ENCODE measurements around the gene BACH2.

The BACH2 gene

DNA sequence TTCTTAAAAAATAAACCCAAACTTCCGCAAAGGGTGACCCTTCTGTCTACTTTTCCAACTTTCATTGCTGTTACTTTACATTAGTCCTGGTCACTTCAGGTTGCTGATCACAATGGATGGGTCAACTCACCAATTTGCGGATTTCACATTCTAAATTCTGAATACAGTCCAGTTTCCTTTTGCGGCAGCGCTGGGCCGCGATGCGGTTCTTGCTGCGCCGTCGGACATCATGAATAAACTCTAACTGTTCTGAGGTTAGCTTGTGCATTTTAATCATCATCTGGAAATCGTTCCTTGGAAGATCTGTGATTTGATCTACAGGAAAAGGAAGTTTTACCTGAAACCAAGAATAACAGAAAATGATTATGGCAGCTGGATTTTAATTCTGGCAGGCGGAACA lies 358.6 kb downstream of the BACH2 start:
- Histone ChIP-seq H3K4me1 (ENCODE audit: control insufficient read depth, insufficient read depth, low read depth, low read length) (no peaks in the 10 kb centered on the region), H2BK120ac (ENCODE audit: low read depth, low read length) (no peak overlapping the region), H3K9me3 (ENCODE audit: control insufficient read depth, low read length) (no peaks in the 10 kb centered on the region), H2BK12ac (ENCODE audit: low read length in 2 of 2) (no peak overlapping the region), H4K91ac (ENCODE audit: low read length) (no peak overlapping the region), H3K4ac (ENCODE audit: low read depth in 1 of 2, low read length in 2 of 2) (no peak overlapping the region), H3K4me2 (ENCODE audit: low read length, poor library complexity, severe bottlenecking) (no peak overlapping the region), H3K27me3 (ENCODE audit: control insufficient read depth in 1 of 2, insufficient read depth in 1 of 2, low read length in 2 of 2) (peaks cover 4 to 7% of the 10 kb centered on the region in 2 experiments), H3K18ac (ENCODE audit: low read depth in 1 of 2, low read length in 2 of 2) (no peak overlapping the region), H2AFZ (ENCODE audit: low read depth, low read length) (no peak overlapping the region), H3K4me3 (ENCODE audit: insufficient read depth in 1 of 2, low read depth in 1 of 2, low read length in 2 of 2) (no peak overlapping the region), H3K79me1 (replicated peaks; ENCODE audit: low read length, poor library complexity, severe bottlenecking) (no peaks in the 10 kb centered on the region), H3K23ac (ENCODE audit: low read length in 2 of 2) (no peak overlapping the region), H2BK5ac (ENCODE audit: low read depth, low read length, poor library complexity, severe bottlenecking) (no peak overlapping the region), H3K9ac (ENCODE audit: low read length) (no peak overlapping the region), H2BK15ac (ENCODE audit: low read depth, poor library complexity, severe bottlenecking) (no peak overlapping the region), H4K8ac (ENCODE audit: low read length) (no peak overlapping the region), H3K14ac (ENCODE audit: low read length in 2 of 2) (no peak overlapping the region), H2AK5ac (ENCODE audit: low read length, severe bottlenecking) (no peak overlapping the region), H3K27ac (ENCODE audit: low read length, poor library complexity, severe bottlenecking) (no peak overlapping the region), H3K36me3 (ENCODE audit: control insufficient read depth in 1 of 2, insufficient read depth in 2 of 2, low read depth in 1 of 2, low read length in 2 of 2) (no peaks in the 10 kb centered on the region)
- WGBS: 94% methylated on average over 11 of the region's 12 CpGs
- DNase-seq: no peak

DNA sequence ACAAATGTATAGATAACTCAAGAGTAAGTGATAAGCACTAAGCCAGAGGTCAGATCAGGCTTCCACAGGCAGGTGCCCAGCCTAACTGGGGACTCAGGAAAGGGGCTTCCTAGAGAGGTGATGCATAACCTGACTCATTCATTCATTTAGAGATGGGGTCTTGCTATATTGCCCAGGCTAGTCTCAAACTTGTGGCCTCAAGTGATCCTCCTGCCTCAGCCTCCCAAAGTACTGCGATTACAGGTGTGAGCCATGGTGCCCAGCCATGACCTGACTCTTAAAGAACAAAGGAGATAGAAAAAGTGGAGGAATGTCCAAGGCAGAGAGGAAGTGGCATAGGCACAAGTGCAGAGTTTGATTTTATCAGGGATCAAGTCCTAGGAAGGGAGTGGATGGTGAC lies 360.5 kb downstream of the BACH2 start:
- Histone ChIP-seq H2BK120ac (ENCODE audit: low read depth, low read length) (no peak overlapping the region), H3K36me3 (ENCODE audit: control insufficient read depth in 1 of 2, insufficient read depth in 2 of 2, low read depth in 1 of 2, low read length in 2 of 2) (peaks cover 0 to 3% of the 10 kb centered on the region in 2 experiments), H3K4ac (ENCODE audit: low read depth in 1 of 2, low read length in 2 of 2) (no peak overlapping the region), H3K4me2 (ENCODE audit: low read length, poor library complexity, severe bottlenecking) (no peak overlapping the region), H2BK12ac (ENCODE audit: low read length in 2 of 2) (no peak overlapping the region), H4K91ac (ENCODE audit: low read length) (no peak overlapping the region), H3K18ac (ENCODE audit: low read depth in 1 of 2, low read length in 2 of 2) (no peak overlapping the region), H3K9me3 (ENCODE audit: control insufficient read depth, low read length) (no peaks in the 10 kb centered on the region), H4K8ac (ENCODE audit: low read length) (no peak overlapping the region), H3K4me1 (ENCODE audit: control insufficient read depth, insufficient read depth, low read depth, low read length) (no peaks in the 10 kb centered on the region), H3K14ac (ENCODE audit: low read length in 2 of 2) (no peak overlapping the region), H2BK5ac (ENCODE audit: low read depth, low read length, poor library complexity, severe bottlenecking) (no peak overlapping the region), H2AK5ac (ENCODE audit: low read length, severe bottlenecking) (no peak overlapping the region), H3K79me1 (replicated peaks; ENCODE audit: low read length, poor library complexity, severe bottlenecking) (no peaks in the 10 kb centered on the region), H3K23ac (ENCODE audit: low read length in 2 of 2) (no peak overlapping the region), H3K27me3 (ENCODE audit: control insufficient read depth in 1 of 2, insufficient read depth in 1 of 2, low read length in 2 of 2) (peaks cover 0 to 7% of the 10 kb centered on the region in 2 experiments), H2AFZ (ENCODE audit: low read depth, low read length) (no peak overlapping the region), H3K27ac (ENCODE audit: low read length, poor library complexity, severe bottlenecking) (no peak overlapping the region), H2BK15ac (ENCODE audit: low read depth, poor library complexity, severe bottlenecking) (no peak overlapping the region), H3K9ac (ENCODE audit: low read length) (no peak overlapping the region), H3K4me3 (ENCODE audit: insufficient read depth in 1 of 2, low read depth in 1 of 2, low read length in 2 of 2) (no peak overlapping the region)
- no peak for DNase-seq
- 91% methylated on average over 1 of the region's 1 CpG for WGBS

DNA sequence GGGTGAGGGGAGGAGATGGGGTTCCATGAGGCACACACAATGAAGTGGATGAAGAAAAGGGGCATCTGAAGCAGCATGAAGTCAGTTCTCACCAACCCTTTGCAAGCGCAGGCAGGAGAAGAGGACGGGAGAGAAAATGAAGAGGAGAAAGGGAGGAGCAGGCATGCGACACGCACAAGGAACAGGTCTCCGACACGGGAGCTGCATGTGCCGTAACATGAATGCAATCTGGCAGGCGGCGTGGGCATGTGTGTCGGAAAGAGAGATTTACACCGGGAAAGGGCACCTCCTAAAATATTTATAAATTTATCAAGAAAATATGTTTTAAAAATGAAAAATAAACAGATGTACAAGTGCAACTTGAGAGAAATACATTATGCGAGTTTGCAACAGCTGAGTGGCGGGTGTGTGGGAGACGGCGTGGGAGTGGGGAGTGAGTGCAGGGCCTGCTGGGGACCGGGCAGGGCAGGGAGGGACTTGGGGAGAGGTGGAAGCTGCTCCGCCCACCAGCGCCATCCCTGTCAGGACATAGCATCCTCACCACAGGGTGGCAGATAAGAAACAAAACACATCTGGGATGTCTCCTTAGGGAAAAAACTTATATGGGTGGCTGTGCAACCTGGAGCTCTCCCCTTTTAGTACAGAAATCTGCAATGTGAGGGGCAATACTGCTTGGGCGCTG lies 361.8 kb downstream of the BACH2 start:
- Histone ChIP-seq H3K27ac (ENCODE audit: low read length, poor library complexity, severe bottlenecking) (no peak overlapping the region), H2AK5ac (ENCODE audit: low read length, severe bottlenecking) (no peak overlapping the region), H3K18ac (ENCODE audit: low read depth in 1 of 2, low read length in 2 of 2) (no peak overlapping the region), H3K4me1 (ENCODE audit: control insufficient read depth, insufficient read depth, low read depth, low read length) (no peaks in the 10 kb centered on the region), H2BK15ac (ENCODE audit: low read depth, poor library complexity, severe bottlenecking) (no peak overlapping the region), H4K8ac (ENCODE audit: low read length) (no peak overlapping the region), H4K91ac (ENCODE audit: low read length) (no peak overlapping the region), H3K9ac (ENCODE audit: low read length) (no peak overlapping the region), H3K4ac (ENCODE audit: low read depth in 1 of 2, low read length in 2 of 2) (no peak overlapping the region), H2BK5ac (ENCODE audit: low read depth, low read length, poor library complexity, severe bottlenecking) (no peak overlapping the region), H3K14ac (ENCODE audit: low read length in 2 of 2) (no peak overlapping the region), H3K36me3 (ENCODE audit: control insufficient read depth in 1 of 2, insufficient read depth in 2 of 2, low read depth in 1 of 2, low read length in 2 of 2) (peaks cover 0 to 3% of the 10 kb centered on the region in 2 experiments), H3K4me3 (ENCODE audit: insufficient read depth in 1 of 2, low read depth in 1 of 2, low read length in 2 of 2) (no peak overlapping the region), H3K4me2 (ENCODE audit: low read length, poor library complexity, severe bottlenecking) (no peak overlapping the region), H3K27me3 (ENCODE audit: control insufficient read depth in 1 of 2, insufficient read depth in 1 of 2, low read length in 2 of 2) (peaks cover 0 to 7% of the 10 kb centered on the region in 2 experiments), H3K23ac (ENCODE audit: low read length in 2 of 2) (no peak overlapping the region), H3K9me3 (ENCODE audit: control insufficient read depth, low read length) (no peaks in the 10 kb centered on the region), H2BK120ac (ENCODE audit: low read depth, low read length) (no peak overlapping the region), H3K79me1 (replicated peaks; ENCODE audit: low read length, poor library complexity, severe bottlenecking) (no peaks in the 10 kb centered on the region), H2BK12ac (ENCODE audit: low read length in 2 of 2) (no peak overlapping the region), H2AFZ (ENCODE audit: low read depth, low read length) (no peak overlapping the region)
- DNase-seq: no peak
- WGBS: 90% methylated on average over 12 of the region's 19 CpGs

DNA sequence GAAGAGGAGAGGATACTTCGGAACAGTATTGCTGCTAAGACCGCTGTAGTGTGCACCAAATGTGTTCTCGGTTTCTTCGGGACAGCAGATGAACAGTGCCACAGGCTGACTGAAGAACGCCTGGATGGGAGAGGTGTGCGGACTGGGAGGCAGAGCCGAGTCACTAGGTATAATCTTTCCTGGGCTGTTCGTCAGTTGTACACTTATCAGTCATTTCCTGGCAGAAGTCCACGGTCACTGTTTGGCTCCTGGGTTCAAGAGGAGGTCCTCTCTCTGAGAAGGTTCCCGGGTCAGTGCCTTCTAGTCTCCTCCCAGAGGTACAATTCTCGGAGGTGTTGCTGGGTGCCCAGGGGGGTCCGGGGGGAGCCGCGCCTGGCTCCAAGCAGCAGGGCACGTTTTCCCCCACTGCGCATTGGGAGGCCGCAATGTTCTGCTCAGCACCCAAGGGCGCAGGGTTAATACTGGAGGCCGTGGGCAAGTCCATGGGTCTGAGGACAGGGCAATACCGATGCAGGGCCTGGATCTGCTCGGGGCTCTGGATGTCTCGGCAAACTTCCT lies 364.3 kb downstream of the BACH2 start:
- Histone ChIP-seq H2AK5ac (ENCODE audit: low read length, severe bottlenecking) (no peak overlapping the region), H3K4me2 (ENCODE audit: low read length, poor library complexity, severe bottlenecking) (no peak overlapping the region), H4K8ac (ENCODE audit: low read length) (no peak overlapping the region), H4K91ac (ENCODE audit: low read length) (no peak overlapping the region), H2BK12ac (ENCODE audit: low read length in 2 of 2) (no peak overlapping the region), H3K27ac (ENCODE audit: low read length, poor library complexity, severe bottlenecking) (no peak overlapping the region), H3K18ac (ENCODE audit: low read depth in 1 of 2, low read length in 2 of 2) (no peak overlapping the region), H3K4me3 (ENCODE audit: insufficient read depth in 1 of 2, low read depth in 1 of 2, low read length in 2 of 2) (no peak overlapping the region), H3K9me3 (ENCODE audit: control insufficient read depth, low read length) (no peaks in the 10 kb centered on the region), H2AFZ (ENCODE audit: low read depth, low read length) (no peak overlapping the region), H3K36me3 (ENCODE audit: control insufficient read depth in 1 of 2, insufficient read depth in 2 of 2, low read depth in 1 of 2, low read length in 2 of 2) (peaks cover 0 to 3% of the 10 kb centered on the region in 2 experiments), H3K79me1 (replicated peaks; ENCODE audit: low read length, poor library complexity, severe bottlenecking) (no peaks in the 10 kb centered on the region), H2BK120ac (ENCODE audit: low read depth, low read length) (no peak overlapping the region), H2BK15ac (ENCODE audit: low read depth, poor library complexity, severe bottlenecking) (no peak overlapping the region), H2BK5ac (ENCODE audit: low read depth, low read length, poor library complexity, severe bottlenecking) (no peak overlapping the region), H3K9ac (ENCODE audit: low read length) (no peak overlapping the region), H3K4me1 (ENCODE audit: control insufficient read depth, insufficient read depth, low read depth, low read length) (peaks cover 2% of the 10 kb centered on the region), H3K23ac (ENCODE audit: low read length in 2 of 2) (no peak overlapping the region), H3K14ac (ENCODE audit: low read length in 2 of 2) (no peak overlapping the region), H3K4ac (ENCODE audit: low read depth in 1 of 2, low read length in 2 of 2) (no peak overlapping the region), H3K27me3 (ENCODE audit: control insufficient read depth in 1 of 2, insufficient read depth in 1 of 2, low read length in 2 of 2) (peaks cover 0 to 7% of the 10 kb centered on the region in 2 experiments)
- DNase-seq: no peak
- WGBS: 95% methylated on average over 21 of the region's 22 CpGs
